Measurements from ENCODE around the gene CAPZA1. TPM values are rescaled to one million over a fixed set of nuclear protein-coding genes. Genes with fewer than 3 reads are reported as not detected.
A peak's percentile ranks its signal among the peaks of the same experiment; 100 is the strongest.

CAPZA1 gene
- polyA plus RNA-seq, 1 of the 3 experiments (the other 2 are of a cell fraction): 50.8 TPM

- no peaks in the 10 kb centered on the region for H3K9me3 ChIP-seq
- TF ChIP-seq SMC3 (IDR thresholded peaks at IDR 0.05; ENCODE audit: low read depth, low read length) (no peak), GABPA (IDR thresholded peaks at IDR 0.05; ENCODE audit: low read depth) (no peak), ELF1 (IDR thresholded peaks at IDR 0.05) (no peak), SIN3A (IDR thresholded peaks at IDR 0.05; ENCODE audit: borderline replicate concordance, low read depth, low read length) (no peak), RFX5 (IDR thresholded peaks at IDR 0.05; ENCODE audit: low read length) (no peak), MEF2A (IDR thresholded peaks at IDR 0.05; ENCODE audit: borderline replicate concordance, low read depth) (no peak), RXRA (IDR thresholded peaks at IDR 0.05; ENCODE audit: borderline replicate concordance, low read depth) (no peak), GATA2 (CRISPR knock-in tag; IDR thresholded peaks at IDR 0.05) (no peak), POLR2AphosphoS5 (IDR thresholded peaks at IDR 0.05; ENCODE audit: low read depth, low read length) (no peak), CHD2 (IDR thresholded peaks at IDR 0.05; ENCODE audit: low read length, partially characterized antibody) (no peak), RAD21 (IDR thresholded peaks at IDR 0.05; ENCODE audit: low read length) (no peak), MAX (IDR thresholded peaks at IDR 0.05; ENCODE audit: low read depth) (no peak), REST (IDR thresholded peaks at IDR 0.05; ENCODE audit: low read depth, low read length) (no peak), FOSL2 (IDR thresholded peaks at IDR 0.05; ENCODE audit: borderline replicate concordance, low read depth) (no peak), TEAD4 (IDR thresholded peaks at IDR 0.05; ENCODE audit: borderline replicate concordance, insufficient read depth) (no peak), RCOR1 (IDR thresholded peaks at IDR 0.05; ENCODE audit: low read length) (no peak)
- peak overlapping the region; percentile 96 for H3K4me2 ChIP-seq
- no peak overlapping the region for H3K9ac ChIP-seq
- no peak overlapping the region for H2AFZ ChIP-seq (ENCODE audit: low read depth)
- no peaks in the 10 kb centered on the region for H3K9me2 ChIP-seq
- POLR2A ChIA-PET: interaction anchor here (0.8 to 2.6 kb wide), 3 partner anchors 11 to 29 kb away, joined by 3 to 8 read pairs (median 3); partner anchors contain the start of genes MOV10 and PPM1J
- H4K20me1 ChIP-seq (ENCODE audit: insufficient read depth): peaks cover 11% of the 10 kb centered on the region
- H3K36me3 ChIP-seq (replicated peaks in 1 of 2; ENCODE audit: control insufficient read depth in 1 of 2, insufficient read depth in 2 of 2, low read length in 1 of 2): peaks cover 28 to 38% of the 10 kb centered on the region in 2 experiments
- peaks cover 36 to 58% of the 10 kb centered on the region in 2 experiments; a peak in 3 of 4 replicates for H3K4me1 ChIP-seq (ENCODE audit: control insufficient read depth in 1 of 2, insufficient read depth in 2 of 2, low read depth in 1 of 2, low read length in 1 of 2)
- no peaks in the 10 kb centered on the region for H3K27me3 ChIP-seq (ENCODE audit: insufficient read depth)
- WGBS (ENCODE audit: low lambda C conversion rate): 77% methylated on average over 3 of the region's 8 CpGs
- peaks cover 43% of the 10 kb centered on the region for H3K79me2 ChIP-seq (ENCODE audit: insufficient read depth)
- no peak for DNase-seq
- no peak overlapping the region for H3K4me3 ChIP-seq (ENCODE audit: low read depth in 2 of 2, low read length in 1 of 2)
- CTCF ChIA-PET: interaction anchor here (1.0 to 3.5 kb wide), 6 partner anchors 12 to 313 kb away, joined by 3 to 15 read pairs (median 6); partner anchors contain the start of gene MOV10
- peaks cover 42% of the 10 kb centered on the region for H3F3A ChIP-seq (replicated peaks; ENCODE audit: insufficient read depth)
- H3K27ac ChIP-seq (ENCODE audit: low read depth in 2 of 2, low read length in 1 of 2): peak overlapping the region; percentile 16 to 87; a peak in 2 of 4 replicates
These were observed 84.1 kb downstream of the CAPZA1 start for GRCh38 chr1:112703706-112704105.

All from SK-N-SH (cell line).